DMS79 treated with DMSO at 0.1 percent for 48 hours (cell line): ENCODE measurements around the gene CEP112.
"Not testable (repeated sequence)": the region's sequence is repeated elsewhere in the genome, so short reads cannot be mapped to it uniquely, and the experiment has no call there.

Source experiments
- DNase-seq: peaks from one replicate; lab custom pipeline; 2025; lab: John Stamatoyannopoulos, UW

The CEP112 gene

DNA sequence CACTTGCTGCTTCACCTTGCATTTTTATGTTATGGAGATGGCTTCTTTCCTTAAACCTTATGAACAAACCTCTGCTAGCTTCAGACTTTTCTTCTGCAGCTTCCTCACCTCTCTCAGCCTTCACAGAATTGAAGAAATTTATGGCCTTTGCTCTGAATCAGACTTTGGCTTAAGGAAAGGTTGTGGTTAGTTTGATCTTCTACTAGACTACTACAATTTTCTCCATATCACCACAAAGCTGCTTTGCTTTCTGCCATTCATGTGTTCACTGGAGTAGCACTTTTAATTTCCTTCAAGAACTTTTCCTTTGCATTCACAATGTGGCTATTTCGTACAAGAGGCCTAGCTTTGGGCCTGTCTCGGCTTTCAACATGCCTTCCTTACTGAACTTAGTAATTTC, 459.3 kb downstream of the CEP112 start:
- DNase-seq, result not testable (repeated sequence)

DNA sequence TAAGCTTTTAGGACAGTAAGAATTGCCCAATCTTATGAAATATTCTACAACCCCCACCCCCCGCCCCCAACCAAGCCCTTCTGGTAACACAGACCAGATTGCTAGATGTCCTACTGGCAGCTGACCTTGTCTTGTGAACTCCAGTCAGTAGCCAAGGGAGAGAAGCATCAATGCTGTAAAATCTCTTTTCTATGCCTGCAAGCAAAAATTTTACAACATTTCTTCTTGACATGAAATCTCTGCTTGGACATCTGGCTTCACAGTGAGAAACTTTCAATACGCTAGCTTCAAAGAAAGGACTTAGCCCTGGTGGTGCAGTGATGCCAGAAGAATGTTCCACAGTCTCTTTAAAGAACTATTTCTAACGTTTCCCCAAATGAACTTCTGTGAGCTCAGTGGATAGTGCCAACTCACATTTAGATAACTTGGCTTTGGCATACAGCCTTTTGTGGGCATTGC, 461.2 kb downstream of the CEP112 start:
- DNase-seq, result no peak

DNA sequence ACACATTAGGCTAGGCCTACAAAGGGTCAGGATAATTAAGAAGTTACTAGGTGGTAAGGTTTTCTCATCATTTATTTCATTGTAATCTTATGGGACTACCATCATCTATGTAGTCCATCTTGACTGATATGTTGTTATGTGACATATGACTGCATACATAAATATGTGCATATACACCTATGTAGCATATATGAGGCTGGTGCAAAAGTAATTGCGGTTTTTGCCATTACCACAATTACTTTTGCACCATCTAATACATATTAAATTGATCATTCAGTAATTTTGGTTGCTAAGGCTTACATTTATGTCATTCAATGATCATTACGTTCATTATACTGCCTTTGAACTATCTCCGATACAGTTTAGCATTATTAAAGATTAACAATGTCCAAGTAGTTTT, 462.7 kb downstream of the CEP112 start:
- no peak for DNase-seq

DNA sequence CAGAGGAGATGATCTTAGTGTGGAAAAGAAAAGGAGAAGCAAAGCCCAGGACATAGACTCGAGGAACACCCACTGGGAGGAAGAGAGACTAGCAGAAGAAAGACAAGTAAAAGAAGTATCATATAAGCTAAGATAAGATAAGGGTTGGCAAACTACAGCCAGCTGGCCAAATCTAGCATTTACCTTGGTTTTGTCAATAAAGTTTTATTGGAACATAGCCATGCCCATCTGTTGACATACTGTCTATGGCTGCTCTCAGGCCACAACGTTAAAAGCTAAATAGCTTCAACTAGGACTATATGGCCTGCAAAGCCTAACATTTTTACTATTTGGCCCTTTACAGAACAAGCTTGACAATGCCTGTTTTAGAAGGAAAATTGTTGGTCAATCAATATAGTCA, 464.1 kb downstream of the CEP112 start:
- DNase-seq, result no peak

DNA sequence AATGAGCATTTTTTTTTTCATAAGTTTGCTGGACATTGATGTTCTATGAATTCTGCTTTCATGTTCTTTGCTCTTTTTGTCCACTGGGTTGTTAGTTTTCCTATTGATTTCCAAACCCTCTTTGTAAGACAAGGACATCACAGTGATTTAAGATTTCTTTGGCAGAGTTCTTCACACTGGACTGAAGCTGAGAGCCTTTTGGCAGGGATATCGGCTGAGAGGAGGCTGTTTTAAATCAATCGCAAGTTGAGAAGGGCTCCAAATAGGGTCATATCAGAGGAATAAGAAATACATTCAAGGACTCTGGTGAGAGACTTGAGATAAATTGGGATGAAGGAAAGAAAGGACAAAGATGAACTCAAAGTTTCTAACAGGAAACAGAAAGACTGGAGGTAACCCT, 464.7 kb downstream of the CEP112 start:
- no peak for DNase-seq

DNA sequence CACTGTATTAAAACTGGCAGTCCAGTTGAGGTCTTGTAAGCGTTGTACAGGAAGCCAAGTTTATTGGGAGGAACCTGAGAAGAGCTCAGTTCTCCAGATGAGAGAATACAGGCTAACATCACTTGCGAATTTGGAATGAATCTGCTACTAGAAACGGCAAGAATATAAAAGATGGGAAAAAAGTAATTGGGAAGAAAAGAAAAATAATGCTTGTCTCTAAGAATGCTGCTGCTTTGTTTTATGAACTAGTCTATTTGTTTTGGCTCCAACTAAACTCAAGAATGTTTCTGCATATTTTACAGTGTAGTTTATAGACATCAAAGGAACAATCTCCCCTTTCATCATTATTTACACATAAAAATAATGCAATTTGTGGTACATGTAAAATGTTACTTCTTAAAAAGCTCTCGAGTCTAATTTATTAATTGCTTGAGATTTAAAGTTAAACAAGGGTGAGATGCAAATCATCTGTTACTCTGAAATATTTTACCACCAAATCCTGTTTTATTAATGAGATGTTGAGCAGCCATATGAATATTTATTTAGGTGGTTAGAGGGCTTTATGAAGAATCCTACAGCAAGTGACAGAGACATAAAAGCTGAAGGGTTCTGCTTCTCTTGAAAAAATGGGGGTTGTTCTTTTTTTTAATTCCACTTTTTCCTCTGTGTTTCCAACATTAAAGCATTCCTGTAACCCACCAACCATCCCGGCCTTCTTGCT, 468.3 kb downstream of the CEP112 start:
- DNase-seq, result no peak

DNA sequence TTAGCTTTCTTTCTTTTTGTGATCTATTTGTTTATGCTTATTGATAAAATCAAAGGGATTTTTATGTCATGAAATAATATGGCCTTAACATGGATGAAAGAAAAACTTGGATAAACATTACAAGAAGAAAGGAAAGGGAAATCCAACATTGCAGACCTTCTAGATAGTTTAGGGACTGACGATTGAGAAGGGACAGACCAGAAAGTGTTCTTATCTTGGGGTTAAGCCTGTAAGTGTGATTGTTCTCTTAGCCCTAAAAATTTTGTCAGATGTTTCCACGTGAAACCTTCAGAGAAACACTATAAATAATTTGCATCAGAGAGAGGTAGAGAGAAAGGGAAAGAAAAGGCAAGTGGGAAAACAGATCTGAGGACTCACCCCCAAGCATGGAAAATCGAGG, 473.3 kb downstream of the CEP112 start:
- no peak for DNase-seq

DNA sequence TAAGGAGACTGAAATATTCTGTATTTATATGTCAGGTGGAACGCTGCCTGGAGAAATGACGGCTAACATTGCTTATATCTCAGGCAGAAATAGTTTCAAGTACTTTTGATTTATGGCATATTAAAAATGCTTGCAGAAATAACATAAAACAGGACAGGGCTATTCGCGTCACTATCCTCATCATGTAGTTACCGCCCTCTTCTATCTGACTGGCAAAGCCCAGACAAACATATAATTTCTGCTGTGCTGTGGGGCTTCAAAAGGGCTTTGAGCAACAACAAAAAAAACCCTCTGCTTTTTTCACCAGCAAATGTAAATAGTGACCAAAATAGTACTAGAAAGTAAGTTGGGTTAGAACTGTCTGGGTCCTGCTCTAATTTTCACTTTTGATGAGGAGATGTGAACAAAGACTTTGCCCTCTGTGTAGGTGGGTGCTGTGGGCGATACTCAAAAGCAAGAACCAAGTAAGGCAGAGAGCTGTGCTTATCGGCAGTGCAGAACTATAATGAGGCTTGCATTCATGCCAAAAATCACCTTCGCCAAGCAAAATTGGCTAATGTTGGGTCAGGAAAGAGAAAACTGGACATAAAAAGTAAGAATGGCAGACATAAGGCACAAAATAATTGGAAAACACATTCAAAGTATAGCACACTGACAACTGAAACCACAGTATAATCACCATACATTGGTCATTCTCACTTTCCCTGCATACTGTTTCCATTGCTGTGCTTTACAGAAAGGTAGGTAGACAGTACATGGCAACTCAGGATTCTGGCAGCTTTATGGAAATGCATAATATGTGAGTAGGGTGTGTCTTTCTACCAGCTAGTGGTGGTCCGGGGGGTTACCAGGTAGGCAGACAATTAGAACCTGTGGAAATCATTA, 479.3 kb downstream of the CEP112 start:
- no peak for DNase-seq

DNA sequence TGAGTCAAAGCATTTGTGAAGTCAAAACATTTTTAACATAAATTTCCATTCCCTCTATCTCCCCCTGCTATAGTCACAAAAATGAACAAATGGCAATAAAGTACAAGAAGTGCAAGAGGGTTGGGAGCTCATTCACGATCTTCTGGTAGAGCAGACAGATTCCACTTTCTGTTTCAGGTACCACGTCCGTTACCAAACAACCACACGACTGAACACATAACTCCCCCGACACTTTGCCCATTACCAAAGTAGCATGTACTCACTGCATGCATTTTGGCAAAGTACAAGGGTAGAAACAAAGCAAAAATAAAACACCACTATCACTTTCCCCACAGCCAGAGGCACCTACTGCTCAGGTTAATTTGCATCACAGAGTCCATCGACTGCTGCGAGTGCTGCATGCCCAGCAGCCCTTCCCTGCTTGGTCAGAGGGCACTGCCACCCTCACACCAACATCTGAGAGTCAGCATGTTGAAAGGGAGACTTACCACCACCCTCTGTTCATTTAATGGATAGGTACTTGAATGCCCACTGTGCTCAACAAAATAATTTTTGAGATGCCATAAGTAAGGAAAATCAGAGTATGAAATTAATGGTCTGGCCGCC, 480.2 kb downstream of the CEP112 start:
- DNase-seq, result no peak

DNA sequence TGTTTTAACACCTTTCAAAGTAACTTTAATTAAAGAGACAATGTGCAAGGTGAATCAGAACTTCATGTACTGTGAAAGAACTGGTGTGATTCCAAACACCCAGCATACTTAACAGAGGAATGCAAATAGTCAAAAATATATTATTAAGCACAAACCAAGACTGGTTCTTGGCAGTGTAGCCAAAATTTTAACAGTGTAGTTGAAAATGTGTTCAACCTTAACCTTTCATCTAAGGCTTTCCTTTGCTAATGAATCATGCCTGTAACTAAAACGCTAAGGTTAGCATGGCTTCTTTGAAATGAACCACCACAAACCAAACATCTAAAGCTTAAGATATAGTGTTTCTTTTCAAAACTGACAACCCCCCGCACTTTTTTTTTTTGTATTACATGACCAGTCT, 484.2 kb downstream of the CEP112 start:
- DNase-seq, result no peak

DNA sequence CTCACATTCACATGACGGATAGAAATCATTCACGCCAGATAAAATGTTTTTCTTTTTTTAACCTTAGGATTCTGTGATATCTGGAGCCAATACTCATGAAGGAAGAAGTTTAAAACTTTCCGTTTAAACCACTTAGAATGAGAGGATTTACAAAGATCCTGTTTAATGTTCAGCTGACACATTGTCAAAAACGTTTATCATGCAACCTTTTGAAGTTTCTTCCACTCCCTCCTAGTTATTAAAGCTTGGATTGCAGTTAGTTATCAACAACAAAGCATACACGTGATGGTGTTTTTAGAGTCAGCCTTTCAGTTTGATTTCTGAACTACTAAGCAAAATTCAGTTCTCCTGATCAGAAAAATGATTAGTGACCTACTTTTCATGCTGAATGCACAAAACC, 487.2 kb downstream of the CEP112 start:
- DNase-seq, result no peak

DNA sequence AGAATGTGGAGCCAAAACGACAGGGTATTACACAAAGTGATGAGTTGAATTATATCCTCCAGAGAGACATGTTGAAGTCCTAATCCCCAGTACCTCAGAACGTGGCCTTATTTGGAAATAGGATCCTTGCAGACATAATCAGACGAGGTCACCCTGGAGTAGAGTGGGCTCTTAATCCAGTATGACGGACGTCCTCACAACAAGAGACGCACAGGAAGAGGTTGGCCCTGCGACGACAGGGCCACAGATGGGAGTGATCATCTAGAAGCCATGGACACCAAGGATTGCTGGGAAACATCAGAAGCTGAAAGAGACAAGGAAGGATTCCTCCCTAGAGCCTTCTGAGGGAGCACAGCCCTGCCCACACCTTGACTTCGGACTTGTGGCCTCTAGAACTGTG, 488.0 kb downstream of the CEP112 start:
- no peak for DNase-seq

DNA sequence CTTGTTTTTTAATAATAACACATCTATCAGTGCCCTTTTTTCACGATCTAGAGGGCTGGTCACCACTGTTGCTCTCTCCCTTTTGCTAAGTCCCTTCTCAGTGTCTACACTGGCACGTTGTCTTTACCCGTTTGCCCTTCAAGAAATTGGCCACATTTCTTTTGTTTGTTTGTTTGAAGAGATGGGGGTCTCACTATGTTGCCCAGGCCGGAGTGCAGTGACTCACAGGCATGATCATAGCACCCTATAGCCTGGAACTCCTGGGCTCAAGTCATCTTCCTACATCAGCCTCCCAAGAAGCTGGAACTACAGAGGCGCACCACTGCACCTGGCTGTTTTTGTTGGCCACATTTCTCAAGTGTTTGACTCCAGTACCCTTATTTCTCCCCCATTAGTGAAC, 492.5 kb downstream of the CEP112 start:
- no peak for DNase-seq

DNA sequence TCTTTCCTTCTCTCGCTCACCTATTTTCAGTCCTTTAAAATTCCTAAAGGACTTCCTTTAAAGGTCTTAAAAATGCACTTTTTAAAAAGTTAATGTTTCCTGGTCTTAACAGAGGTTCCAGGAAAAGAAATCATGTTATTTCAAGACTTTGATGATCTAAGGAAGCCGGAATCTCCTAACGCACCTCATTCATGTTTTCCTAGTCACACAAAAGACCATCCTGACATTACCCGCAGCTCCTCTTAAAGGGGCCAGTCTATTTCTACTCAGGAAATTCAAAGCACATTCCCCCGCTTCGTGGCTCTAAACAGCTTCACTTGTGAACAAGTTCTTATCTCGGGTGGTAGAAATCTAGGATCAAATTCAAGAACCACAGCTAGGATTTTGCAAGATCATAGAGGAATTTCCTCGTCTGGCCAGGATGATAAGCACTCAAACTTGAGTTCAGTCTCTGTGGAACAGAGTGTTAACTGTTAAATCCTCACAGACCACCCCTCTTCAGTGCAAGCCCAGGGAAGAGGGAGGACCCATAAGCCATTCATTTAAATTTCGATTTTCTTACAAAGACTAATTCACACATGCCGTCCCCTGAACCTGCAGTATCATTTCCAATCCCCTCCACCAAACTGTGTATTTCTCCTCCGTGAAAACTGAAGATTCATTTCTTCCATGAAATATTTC, 493.4 kb downstream of the CEP112 start:
- no peak for DNase-seq

DNA sequence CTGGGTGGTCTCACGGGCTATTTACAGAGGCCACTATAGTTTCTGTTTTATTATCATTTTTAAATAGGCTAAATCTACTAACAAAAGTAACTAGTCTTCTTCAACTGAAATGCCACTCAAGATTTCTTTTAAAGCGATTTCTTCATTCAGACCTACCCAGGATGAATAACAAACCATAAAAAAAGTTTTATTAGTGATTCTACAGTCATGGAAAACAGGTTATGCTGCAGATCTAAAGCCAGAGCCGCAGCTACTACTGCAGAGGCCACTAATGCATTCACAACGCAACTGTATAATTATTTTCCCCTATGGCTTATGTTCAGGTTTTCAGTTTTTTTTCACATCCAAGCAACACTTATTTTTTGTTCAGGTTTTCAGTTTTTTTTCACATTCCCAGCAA, 494.3 kb downstream of the CEP112 start:
- DNase-seq, result no peak

DNA sequence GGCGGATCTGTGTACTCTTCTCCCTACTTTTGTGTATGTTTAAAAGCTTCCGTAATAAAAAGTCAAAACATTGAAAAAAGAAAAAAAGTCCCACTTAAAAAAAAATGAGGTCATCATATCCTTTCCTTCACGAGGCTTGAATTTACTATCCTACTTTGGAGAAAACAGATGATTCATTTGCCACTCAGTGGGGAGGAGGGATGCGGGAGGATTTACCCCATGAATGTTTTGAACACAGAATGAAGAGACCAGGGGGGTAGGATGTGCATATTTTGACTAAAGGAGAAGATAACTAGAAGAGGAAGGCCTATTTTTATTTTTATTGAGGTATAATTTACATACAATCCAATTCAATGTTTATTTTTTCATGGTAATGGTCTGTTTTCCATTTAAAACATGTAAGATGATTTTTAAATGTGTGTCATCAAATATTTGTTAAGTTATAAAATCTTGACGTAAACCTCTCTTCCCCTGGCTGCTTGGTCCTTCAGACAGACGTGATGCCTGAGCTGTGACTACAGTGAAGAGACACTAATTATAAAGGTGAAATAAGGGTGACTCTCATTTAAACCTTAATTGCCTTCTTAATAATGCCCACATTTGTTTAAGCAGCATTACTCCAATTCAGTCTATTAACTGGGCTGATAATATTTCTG, 495.1 kb downstream of the CEP112 start:
- no peak for DNase-seq

DNA sequence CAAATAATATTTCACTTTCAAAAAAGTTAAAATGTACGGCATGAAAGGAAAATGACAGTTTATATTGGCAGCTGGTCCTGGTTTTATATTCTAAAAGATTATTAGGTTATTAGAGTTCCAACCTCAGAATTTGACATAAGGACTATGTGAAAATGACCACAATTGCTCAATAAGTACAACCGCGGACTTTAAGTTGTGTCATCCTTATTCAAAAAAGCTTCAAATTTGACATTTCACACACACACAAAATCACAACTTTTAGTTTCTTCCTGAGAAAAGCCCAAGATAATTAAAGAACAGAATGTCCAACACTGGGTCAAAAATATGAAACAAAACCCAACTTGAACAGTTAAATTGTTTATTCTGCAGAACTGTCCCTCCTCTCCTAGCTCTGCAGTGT, 497.3 kb downstream of the CEP112 start:
- DNase-seq, result no peak

DNA sequence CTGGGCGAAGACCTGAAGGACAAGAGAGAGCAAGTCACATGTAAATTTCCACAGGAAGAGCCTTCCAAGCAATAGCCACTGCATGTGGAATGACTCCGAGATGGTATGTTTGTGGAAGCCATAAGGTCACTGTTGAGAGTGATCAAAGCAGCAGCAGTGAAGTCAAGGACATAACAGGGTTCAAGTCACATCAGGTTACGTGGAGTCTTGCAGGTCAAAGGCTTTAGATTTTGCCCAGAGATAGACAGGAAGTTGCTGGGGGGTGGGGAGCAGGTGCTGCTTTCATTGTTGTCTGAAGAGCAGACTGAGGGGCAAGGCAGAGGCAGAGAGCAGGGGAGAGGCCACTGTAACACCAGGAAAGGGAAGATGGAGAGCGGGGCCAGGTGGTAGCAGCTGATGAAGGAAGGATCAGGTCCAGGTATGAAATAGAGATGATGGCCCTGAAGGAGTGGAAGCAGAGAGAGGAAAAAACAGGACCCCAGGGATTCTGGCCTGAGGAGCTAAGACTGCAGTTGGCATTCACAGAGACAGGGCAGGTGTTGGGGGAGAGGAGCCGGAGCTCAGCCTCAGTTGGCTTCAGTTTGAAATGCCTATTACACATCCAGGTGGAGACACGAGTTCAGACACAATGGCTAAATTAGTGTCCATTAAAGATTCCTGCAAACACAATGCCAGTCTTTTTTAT, 501.2 kb downstream of the CEP112 start:
- no peak for DNase-seq

DNA sequence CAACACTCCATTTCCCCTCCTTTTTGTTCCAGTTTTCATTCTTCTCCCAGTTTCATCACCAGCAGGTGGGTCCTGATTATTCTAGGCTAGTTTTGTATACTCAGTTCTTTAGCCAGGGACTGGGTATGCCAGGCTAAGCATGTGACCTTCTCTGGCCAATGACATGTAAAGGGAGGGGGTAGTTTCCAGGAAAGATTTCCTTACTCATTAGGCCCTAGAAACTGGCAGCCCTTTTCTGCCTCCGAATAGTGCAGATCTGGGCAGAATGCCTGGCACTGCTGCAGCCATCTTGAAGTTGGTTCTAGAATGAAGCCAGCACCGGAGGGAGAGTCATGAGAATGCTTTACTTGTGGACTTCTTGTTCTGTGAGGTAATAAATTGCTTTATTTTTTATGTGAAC, 503.6 kb downstream of the CEP112 start:
- no peak for DNase-seq

DNA sequence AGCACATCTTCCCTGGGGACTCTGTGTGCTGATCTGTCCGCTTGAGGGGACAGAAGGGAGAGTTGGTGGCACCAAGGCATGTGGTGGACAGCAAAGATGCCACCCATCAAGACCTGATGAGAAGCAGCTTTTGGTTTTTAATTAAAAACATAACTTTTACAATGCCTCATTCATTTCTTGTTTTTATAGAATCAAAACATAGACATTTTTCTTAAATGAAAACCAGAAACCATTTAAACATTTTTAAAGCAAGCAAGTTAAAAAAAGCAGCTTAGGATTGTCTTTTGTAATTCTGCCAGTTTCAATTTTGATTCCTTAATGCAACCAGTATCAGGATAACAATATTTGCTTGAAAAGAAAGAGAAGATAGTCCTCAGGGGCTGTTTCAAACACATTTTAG, 506.8 kb downstream of the CEP112 start:
- no peak for DNase-seq

DNA sequence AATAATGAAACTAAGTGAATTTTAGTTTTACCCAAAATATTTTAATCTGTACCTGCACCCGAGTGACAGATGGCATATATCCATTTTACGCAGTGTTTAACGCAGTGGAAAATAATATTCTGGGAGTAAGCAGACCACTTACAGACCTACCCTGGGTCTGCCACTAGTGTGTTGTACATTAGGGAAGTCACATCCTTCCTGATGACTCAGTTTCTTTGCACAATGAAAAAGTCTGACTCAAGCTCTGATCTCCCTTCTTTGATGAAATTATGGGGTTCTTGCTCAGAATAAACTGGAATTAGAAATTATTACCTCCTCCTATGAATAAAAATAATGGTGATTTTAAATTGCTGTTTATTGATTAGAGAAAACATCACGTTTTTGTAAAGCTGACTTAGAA, 507.3 kb downstream of the CEP112 start:
- DNase-seq, result no peak
